Astrocyte of the hippocampus (primary cell): ENCODE results near the gene PKD1L1.
"Not testable (repeated sequence)": the region's sequence is repeated elsewhere in the genome, so short reads cannot be mapped to it uniquely, and the experiment has no call there.

Experiments used
- DNase-seq: peaks from one replicate; pipeline ENCODE4 v3.0.0; 2011; ENCODE audit warnings: low read depth, low spot score

PKD1L1 gene

DNA sequence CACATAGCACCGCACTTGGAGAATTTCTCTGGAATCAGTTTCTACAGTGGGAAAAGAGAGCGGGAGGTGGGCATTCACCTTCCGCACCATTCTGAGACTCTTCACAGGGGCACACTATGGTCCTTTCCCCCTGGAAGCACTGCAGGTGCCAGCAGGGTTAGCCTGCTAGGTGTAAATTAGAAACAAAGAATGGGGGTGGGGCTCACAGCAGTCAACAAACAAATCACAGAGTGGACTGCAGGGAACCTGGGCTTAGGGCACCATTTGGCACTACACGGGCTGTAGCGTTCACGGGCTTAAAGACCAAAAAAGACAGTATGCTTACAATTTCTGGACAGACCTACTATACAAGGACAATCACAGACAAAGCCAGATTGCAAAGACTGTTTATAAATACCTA is 8.0 kb upstream of the PKD1L1 start:
- no peak for DNase-seq

DNA sequence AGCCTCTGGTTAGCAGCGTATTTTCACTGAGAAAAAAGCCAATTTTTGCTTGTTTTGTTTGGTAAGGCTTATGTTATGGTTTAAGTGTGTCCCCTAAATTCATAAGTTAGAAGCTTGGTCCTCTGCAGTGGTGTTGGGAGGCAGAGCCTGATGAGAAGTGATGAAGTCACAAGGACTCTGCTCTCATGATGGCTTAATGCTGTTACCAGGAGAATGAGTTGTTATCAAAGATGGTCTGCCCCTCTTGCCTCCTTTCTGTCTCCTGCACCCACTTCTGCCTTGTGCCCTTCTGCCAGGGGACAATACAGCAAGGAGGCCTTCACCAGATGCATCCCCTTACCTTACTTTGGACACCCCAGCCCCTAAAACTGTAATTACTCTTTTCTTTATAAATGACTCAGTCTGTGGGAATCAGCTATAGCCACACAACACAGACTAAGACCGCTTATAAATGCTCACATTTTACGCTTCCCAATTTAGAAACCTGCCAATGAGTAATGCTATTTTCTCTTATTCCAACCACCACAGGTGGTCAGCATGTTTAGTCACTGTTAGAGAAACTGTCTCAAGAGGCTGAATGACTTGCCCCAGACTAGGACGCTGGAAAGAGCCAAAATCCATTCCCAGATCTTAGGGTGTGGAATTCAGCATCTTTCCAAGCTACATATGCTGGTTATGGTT is 6.1 kb upstream of the PKD1L1 start:
- DNase-seq: peak; percentile 83

DNA sequence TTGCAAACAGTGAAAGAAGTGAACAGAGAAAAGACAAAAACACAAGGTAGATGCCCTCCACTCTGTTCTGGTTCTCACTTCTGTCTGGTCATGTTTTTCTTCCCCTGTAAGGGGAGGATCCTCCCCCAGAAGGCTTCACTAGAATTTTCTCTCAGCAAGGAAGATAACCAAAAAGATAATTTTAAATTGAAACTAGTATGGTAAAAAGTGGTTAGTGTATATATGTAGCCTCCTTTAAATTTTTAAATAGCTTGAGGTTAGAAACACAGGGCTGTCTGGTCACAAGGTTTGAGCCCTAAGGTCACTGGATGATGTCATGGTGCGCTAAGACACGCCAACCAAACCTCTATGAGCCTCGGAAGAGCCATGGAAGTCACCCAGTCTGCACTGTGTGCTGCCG is 5.6 kb upstream of the PKD1L1 start:
- no peak for DNase-seq

DNA sequence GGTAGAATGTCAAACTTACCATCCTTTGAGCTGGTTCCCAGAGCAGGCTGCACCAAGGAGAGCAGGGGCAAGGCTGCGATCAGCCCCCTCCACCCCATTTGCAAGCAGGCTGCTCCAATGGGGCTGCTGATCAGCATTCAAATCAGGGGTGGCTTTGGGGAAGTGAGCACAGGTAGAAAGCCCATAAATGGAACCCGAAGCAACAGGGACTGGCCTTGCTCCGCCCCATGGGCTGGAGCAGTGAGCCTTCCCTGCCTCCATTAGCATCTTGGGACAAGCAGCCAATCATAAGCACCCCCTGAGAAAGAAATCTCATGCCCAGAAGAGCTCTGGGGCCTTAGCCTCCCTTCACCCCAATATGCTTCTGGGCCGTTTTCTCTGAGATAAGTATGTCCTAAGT is 4.0 kb upstream of the PKD1L1 start:
- no peak for DNase-seq

DNA sequence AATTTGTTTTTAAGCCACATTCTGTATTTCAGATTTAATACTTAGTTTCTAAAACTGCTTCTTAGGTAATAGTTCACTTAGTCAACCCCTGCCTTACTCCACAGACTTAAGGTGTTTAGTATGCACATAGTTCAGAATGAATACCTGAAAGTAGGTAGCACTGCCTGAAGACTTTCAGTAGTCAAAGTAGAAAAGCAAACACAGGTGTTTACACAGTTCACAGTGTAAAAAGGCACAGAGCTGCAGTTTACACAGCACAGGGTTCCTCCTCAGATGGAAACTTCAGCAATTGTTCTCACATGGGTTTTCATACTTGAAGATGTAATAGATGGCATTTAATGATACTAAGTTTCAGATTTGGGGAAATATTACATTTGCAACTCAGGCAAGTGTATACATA is 3.1 kb upstream of the PKD1L1 start:
- no peak for DNase-seq

DNA sequence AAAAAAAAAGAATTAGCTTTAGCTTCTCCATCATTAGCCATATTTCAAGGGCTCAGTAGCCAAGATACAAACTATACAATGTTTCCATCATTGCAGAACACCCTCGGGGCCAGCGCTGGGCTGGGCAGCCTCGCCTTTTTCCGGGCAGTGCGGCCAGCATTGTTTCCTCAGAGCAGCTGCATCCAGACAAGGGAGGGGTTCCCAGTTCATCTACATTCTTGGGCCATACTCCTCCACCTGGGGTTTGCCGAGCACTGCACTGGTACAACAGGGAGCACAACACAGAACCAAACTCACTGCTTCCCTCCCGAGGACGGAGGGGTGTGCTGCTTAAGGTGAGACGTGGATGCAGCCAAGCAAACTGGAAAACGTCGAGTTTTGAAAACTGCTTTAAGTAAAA is 2.4 kb upstream of the PKD1L1 start:
- DNase-seq: no peak

DNA sequence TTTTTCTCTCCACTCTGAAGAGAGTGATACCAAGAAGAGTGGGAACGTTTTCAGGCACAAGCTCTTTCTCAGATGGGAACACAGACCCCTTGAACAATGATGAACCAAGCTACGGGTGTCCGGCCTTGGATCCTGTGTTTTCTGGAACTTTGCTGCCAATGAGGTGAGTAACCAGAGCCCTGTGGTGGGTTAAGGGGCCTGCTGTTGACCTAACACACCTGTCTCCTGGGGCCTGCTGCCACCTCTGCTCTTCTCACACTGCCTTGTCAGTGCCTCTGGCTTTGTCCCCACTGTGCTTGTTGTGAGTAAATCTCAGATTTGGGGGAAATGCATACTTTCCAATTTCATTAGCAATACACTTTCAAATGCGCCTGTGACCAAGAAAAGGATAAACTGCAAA is 1.4 kb upstream of the PKD1L1 start:
- no peak for DNase-seq

DNA sequence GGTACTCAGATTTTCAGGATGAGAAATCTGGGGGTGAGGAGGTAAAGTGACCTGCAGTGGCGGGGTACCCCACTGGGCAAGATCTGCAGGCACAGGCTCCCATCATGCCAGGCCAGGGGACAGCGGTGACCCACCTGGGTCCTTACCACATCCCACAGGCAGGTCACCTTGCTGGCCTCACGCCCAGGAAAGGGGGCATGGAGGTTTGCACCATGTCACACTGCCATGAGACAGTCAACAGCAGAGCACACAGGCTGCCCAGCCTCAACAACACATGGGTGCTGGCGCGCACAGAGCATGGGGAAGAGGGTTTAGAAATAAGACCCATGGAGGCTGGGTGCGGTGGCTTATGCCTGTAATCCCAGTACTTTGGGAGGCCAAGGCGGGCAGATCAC is 914 bp downstream of the PKD1L1 start:
- DNase-seq: no peak

DNA sequence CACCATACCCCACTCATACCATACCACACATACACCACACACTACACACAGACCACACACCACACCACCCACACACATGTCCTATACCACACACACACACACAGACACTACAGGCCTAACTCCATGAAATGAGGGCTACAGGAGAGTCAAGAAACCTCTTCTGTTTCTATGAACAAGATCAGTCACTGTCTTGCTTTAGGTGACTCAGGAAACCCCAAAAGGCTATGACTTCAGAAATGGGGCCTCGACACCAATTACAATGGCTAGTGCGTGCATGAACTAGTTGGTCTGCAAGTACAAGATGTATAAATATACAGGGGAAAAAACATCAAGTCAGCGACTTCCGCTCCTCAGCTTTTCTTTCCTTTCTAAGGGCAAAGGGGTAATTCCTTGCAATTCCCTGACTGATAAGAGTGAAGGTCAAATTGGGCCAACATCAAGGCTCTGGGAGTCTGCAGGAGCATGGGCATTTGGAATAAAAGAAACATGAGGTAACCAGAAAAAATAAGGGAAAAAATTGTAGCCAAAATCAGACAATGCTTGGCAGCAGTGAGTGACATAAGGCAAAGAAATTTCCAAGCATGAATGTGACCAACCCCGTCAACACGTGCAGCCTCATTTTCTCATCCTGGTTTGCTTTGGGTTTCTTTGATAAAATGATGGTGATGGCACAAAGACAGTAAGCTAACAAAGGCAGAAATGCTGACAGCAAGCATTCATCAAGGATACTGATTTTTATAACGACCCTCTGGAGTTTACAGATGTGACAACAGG is 1.5 kb downstream of the PKD1L1 start:
- no peak for DNase-seq

DNA sequence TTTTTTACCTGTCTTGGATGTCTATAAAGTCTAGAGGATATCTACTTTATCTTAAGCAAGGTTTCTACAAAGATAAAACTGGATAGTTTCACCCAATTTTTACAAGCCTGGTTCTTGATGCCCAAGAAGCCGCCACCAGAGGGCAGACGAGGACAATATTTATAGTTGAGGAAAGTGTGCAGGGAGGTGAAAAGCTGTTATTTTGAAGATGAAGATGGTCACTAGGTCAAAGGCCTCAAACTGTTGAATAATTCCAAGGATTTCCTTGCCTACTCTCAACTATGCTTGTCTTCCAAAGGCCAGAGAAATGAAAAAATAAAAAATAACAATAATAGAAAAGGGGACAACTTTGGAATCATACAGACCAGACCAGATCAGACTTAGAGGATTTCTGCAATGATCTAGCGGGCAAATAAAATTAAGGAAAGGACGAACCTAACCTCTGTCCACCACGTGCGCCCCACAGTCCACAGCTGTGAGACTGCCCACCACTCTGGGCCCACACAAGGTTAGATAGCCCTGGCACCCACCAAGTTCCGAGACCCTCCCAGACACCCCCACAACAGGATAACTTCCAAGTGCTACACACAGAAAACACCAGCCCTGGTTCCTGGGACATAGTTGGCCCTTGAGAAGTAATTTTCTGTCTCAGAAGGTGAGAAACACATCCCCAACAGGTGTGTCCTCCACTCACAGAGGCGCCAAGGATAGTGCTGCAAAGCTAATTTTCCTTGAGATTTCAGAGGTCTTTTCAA is 2.8 kb downstream of the PKD1L1 start:
- DNase-seq: peak; percentile 76

DNA sequence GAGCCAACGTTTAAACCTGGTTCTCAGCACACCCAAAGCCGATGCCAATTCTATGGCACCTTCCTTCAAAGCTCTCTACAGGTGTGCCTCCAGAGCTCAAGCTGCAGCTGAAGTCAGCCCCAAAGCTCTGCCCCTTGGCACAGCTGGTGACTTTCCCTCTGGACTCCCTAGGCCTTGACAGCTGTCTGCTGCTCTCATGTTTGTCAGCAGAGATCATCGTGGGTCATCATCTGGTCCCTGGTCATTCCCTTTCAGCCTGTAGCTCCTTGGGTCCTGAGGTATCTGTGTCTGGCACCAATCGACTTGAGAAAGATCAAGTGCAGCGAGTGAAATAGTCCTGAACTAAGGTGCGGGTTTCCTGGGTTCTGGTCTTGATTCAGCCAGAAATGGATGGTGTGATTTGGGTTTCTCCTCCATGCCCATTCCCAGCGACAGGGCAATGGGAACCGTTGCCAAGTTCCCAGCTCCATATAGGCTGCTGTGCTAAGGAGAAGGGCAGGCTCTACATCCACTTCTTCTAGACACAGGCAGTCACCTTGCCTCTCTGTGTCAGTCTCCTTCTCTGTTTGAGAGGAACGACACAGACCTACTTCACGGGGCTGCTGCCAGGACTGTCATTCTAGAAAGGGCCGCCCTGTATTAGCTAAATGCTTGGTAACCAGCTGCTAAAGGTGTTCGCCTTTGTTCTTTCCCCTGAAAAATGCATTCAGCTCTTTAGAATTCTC is 3.6 kb downstream of the PKD1L1 start:
- DNase-seq: no peak

DNA sequence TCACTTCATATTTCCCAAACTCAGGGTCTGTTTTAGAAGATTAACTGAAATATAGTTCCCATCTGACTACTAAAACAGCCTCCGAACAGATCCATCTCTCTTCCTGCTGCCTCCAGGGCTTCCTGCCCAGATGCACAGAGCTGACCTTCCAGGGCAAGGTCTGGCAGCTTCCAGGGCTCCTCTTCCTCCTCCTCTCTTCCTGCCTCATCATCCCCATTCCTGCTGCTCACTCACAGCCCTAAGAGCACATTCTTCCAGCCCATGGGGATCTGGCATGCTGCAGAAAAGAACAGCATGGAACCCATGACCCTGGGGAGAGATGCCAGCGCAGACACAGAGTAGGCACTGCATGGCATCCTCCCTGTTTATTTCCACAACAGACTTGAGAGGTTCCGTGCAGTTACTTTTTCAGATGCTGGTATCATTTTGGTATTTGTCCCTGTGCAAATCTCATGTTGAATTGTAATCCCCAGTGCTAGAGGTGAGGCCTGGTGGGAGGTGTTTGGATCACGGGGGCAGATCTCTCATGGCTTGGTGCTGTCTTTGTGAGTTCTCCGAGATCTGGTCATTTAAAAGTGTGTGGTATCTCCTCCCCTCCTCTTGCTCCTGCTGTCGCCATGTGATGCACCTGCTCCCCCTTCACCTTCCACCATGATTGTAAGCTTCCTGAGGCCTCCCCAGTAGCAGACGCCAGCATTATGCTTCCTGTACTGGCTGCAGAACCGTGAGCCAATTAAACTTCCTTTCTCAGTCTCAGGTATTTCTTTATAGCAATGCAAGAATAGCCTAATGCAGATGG is 4.4 kb downstream of the PKD1L1 start:
- no peak for DNase-seq

DNA sequence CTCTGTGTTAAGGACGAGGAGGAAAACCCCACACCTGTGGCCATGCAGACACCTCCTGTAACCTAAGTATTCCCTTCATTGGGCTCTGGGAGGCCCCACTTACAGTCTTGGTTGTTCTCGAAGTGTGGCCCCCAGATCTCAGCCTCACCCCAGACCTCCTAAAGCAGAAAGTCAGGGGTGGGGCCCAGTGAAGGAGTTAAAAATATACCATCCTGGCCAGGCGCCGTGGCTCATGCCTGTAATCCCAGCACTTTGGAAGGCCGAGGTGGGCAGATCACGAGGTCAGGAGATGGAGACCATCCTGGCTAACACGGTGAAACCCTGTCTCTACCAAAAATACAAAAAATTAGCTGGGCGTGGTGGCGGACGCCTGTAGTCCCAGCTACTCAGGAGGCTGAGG is 5.6 kb downstream of the PKD1L1 start:
- DNase-seq: not testable (repeated sequence)

DNA sequence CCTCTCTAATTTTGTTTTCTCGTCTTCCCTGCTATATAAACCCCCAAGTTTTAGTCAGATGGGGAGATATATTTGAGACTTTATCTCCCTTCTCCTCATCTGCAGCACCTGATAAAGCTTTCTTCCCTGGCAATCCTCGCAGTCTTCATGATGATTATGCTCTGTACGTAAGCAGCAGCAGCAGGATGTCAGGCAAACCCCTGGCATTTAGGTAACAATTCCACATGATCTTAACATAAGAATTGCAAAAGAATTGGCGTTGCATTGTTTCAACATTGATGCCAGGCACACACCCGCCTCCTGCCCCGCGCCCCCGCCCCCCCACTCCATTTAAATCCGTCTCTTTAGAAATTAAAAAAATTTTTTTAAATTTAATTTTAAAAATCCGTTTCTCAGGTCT is 6.1 kb downstream of the PKD1L1 start:
- DNase-seq: no peak

DNA sequence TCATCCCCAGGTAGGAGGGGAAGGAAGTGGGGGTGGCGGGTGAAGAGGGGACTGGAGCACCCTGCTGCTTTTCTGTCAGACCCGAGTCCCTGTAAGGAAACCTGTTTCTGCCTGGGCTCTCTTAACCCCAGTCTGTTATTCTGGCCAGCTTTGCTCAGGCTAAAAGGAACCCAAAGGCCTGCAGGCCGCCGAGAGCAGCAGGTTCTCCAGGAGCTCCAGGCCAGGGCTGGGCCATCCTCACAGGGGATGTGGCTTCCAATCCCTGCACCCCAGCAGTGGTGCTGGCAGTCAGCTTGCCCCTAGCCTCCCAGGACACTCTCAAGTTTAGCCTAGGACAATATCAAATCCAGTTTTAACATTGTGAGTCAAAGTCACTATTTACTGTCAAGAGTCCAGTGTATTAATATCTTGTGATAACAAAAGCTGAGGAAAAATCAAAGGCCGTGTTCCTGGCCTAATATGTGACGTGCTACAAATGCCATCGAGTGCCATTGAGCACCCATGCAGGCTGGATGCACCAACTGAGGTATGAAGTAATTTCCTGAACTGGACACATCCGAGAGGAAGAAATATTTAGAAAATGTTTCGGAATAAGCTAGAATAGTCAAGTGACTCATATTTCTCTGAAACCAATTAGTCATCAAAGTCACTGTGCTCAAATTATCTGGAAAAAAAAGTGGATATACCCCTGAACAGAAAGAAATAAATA is 7.0 kb downstream of the PKD1L1 start:
- DNase-seq: peak; percentile 70

DNA sequence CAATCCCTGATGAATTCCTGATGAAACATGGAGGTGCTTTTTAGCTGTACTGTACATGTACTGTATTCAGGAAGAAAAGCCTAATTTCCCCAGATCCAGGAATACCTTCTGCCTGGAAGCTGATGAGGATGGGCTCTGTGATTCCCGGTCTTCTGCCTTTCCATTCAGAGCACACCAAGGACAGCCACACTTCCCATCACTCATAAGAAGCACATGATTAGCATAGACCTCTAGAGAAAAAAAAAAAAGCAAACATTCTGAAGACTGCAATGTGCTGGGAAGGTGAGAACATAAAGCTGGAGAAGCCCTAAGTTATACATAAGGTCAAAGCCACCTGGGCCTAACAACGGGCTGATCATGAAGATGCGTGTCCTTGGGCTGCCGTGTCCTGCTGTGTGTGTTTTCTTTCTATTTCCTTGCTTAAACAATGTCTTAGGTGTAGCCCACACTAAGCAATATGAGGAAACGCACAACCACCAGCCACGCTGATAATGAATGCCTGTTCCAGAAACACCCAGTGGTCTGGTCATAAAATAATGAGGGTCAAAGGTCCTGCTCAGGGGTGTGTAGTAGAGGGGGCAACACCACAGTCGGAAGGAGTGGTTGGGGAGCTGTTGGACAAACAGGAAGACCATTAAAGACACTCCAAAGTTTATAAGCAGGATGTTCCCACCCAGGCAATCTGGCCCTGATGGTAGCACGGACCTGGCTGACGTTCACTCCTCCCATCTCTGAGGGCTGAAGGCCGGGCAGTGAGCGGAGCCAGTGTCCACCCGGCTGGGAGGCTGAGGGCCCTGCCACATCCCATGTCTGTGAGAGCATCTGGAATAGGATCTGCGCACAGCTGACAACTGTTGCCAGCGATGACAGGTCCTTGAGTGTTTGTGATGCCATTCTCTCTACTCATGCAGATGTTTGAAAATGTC is 7.9 kb downstream of the PKD1L1 start:
- DNase-seq: peak; percentile 16

DNA sequence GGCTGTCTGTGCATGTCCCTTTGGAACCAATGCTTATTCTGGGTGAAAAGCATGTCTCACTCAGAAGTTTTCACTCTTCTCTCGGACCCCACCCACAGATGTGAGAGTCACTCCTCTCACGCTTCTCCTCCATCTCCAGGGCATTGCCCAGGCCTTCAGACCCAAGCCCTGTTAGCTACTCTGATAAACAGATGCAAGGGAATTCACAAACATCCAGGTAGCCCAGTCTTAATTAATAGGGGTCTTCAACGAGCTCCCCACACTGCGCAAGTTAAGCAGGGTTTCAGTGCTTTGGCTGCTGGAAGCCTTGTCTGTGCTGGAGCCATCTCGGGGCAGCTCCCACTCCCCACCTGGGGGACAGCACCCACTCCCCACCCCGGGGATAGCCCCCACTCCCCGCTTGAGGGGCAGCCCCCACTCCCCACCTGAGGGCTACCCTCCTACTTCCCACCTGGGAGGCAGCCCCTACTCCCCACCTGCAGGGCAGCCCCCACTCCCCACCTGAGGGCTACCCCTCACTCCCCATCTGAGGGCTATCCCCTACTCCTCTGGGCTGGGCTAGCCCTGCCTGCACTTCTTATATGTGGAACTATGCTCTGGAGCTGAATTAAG is 8.7 kb downstream of the PKD1L1 start:
- DNase-seq: no peak

DNA sequence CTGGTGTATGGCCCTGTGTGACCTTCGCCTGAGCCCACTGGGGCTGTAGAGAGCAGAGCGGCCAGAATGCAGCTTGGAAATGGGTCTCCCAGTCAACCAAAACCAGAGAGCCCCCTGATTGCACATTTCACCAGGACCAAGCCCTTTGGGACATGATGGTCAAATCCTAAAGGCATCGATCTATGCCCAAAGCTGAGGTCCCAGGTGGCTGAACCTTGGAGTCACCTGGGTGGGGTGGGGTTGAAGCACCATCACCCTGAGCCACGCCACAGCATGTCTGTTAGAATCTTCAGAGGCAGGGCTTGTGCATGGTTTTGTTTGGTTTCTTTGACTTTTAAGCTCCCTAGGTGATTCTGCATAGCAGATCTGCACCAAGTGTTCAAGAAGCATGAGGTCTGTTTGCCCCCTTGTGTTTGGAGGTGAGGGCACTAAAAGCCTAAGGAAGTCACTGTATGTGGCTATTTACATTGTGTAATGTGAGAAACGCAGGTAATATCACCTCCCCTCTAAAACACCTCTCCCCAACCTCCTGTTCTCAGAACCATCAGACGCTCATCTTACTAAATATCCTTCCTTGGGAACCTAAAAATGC is 9.6 kb downstream of the PKD1L1 start:
- DNase-seq: no peak
